Activated naive CD4-positive, alpha-beta T cell treated with anti-CD3 and anti-CD28 coated beads, Interleukin-2, amount 50 U/mL, for 24 hours (primary cell): ENCODE data around the gene BTRC.

Experiments used
- H3K27ac Mint-ChIP-seq: one replicate; pipeline ENCODE4 v1.8.0; 2021; ENCODE audit warnings: mild to moderate bottlenecking, mixed read lengths
- H3K27me3 Mint-ChIP-seq: one replicate; pipeline ENCODE4 v1.8.0; 2021; ENCODE audit warnings: mixed read lengths
- H3K36me3 Mint-ChIP-seq: one replicate; pipeline ENCODE4 v1.8.0; 2021; ENCODE audit warnings: mixed read lengths
- H3K4me1 Mint-ChIP-seq: one replicate; pipeline ENCODE4 v1.8.0; 2021; ENCODE audit warnings: mixed read lengths
- H3K4me3 Mint-ChIP-seq: one replicate; pipeline ENCODE4 v1.8.0; 2021; ENCODE audit warnings: mild to moderate bottlenecking, mixed read lengths
- H3K9me3 Mint-ChIP-seq: one replicate; pipeline ENCODE4 v1.8.0; 2021; ENCODE audit warnings: mixed read lengths

BTRC gene

DNA sequence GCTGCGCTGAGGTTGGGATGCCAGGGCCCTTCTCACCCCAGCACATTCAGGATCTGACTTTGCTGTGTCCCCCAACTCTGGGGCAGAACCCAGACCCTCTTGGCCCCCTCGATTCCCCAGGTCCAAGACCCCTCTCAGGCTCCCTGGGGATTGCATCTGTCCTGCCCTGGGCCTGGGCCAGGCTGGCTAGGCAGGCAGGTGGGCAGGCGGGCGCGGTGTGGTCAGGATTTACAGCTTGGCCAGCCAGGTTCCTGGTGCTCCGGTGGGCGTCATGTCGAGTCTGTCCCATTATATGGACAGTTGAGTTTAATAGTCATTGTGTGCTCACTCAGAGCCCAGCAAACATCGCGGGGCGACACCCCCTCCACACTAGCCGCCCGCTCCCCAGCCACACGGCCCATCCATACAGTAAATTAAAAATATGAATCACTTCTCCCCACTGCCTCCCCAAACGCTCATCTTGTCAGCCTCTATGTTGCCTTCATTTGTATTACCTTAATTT lies 210.6 kb downstream of the BTRC start:
- no peaks in the 10 kb centered on the region for H3K9me3 Mint-ChIP-seq
- peaks cover 39% of the 10 kb centered on the region for H3K27me3 Mint-ChIP-seq
- peaks cover 9% of the 10 kb centered on the region for H3K4me1 Mint-ChIP-seq

DNA sequence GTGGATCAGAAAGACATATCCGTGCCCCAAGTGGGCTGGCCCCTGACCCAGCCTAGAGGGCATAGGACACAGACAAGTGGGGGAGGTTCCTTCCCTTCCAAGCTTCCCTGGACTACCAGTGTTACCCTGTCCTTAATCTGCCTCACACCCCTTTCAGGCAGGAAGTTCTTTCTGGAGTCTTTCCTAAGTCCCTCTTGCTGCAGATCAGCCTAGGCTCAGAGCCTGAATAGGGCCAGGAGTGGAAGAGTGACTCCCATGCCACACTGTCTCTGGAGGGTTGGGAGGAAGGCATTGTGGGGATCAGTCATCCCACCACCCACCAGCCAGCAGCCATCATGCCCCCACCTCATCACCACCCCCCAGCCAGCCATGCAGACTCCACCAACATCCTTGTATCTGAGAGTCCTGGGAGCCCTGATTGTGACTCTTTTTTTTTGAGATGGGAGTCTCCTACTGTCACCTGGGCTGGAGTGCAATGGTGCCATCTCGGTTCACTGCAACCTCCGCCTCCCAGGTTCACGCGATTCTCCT lies 211.5 kb downstream of the BTRC start:
- peaks cover 6% of the 10 kb centered on the region for H3K4me1 Mint-ChIP-seq
- peaks cover 41% of the 10 kb centered on the region for H3K27me3 Mint-ChIP-seq
- no peaks in the 10 kb centered on the region for H3K9me3 Mint-ChIP-seq
- H3K36me3 Mint-ChIP-seq, result peaks cover 2% of the 10 kb centered on the region
- H3K4me3 Mint-ChIP-seq, result no peak overlapping the region
- H3K27ac Mint-ChIP-seq, result no peak overlapping the region

More for the DNA sequence above, 210.6 kb downstream of the BTRC start:
- H3K4me3 Mint-ChIP-seq, result no peak overlapping the region
- H3K27ac Mint-ChIP-seq, result no peak overlapping the region
- H3K36me3 Mint-ChIP-seq, result peaks cover 2% of the 10 kb centered on the region

DNA sequence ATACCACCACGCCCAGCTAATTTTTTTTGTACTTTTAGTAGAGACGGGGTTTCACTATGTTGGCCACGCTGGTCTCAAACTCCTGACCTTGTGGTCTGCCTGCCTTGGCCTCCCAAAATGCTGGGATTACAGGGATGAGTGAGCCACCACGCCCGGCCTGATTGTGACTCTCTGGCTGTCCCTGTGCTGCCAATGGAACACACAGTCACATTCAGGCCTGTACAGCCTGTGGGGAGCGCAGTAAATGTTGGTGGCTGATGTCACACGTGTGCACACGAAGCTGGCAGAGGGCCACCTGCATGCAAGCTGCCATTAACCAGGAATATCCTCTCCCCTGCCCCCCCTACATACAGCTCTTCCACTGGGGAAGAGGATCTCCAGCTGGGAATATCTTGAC lies 212.0 kb downstream of the BTRC start:
- Mint-ChIP-seq H3K4me1 (peaks cover 6% of the 10 kb centered on the region), H3K27me3 (peaks cover 41% of the 10 kb centered on the region), H3K27ac (no peak overlapping the region), H3K9me3 (no peaks in the 10 kb centered on the region), H3K4me3 (peak overlapping the region; percentile 6), H3K36me3 (peaks cover 2% of the 10 kb centered on the region)

- H3K27me3 Mint-ChIP-seq, result peaks cover 41% of the 10 kb centered on the region
- peak overlapping the region; percentile 6 for H3K4me3 Mint-ChIP-seq
- no peaks in the 10 kb centered on the region for H3K9me3 Mint-ChIP-seq
- H3K27ac Mint-ChIP-seq, result no peak overlapping the region
- peaks cover 6% of the 10 kb centered on the region for H3K4me1 Mint-ChIP-seq
- peaks cover 2% of the 10 kb centered on the region for H3K36me3 Mint-ChIP-seq
Measured at GRCh38 chr10:101566333-101567164, 212.6 kb downstream of the BTRC start.

- Mint-ChIP-seq H3K36me3 (peaks cover 2% of the 10 kb centered on the region), H3K4me1 (peaks cover 6% of the 10 kb centered on the region), H3K4me3 (no peak overlapping the region), H3K9me3 (no peaks in the 10 kb centered on the region), H3K27me3 (peaks cover 41% of the 10 kb centered on the region), H3K27ac (no peak overlapping the region)
Measured at GRCh38 chr10:101567165-101568006, 213.4 kb downstream of the BTRC start.

GRCh38 chr10:101568054-101568745 lies 214.2 kb downstream of the BTRC start:
- H3K4me3 Mint-ChIP-seq, result no peak overlapping the region
- no peak overlapping the region for H3K27ac Mint-ChIP-seq
- H3K9me3 Mint-ChIP-seq, result no peaks in the 10 kb centered on the region
- peaks cover 41% of the 10 kb centered on the region for H3K27me3 Mint-ChIP-seq
- peaks cover 2% of the 10 kb centered on the region for H3K36me3 Mint-ChIP-seq
- peaks cover 6% of the 10 kb centered on the region for H3K4me1 Mint-ChIP-seq

DNA sequence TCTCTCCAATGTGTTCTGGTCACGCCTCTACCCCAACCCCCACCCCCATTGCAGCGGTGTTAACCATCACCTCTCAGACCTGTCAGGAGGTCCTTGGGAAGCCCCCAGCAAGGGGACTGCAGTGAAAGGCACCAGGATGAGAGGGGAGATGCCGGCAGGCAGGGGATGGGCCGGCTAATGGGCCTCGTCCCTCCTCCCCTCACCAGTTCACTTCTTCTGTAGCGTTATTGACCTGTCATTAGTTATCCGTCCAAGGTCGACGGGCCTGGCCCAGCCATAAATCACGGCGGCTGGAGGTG lies 215.3 kb downstream of the BTRC start:
- peaks cover 36% of the 10 kb centered on the region for H3K27me3 Mint-ChIP-seq
- H3K4me3 Mint-ChIP-seq, result peak overlapping the region; percentile 7
- H3K36me3 Mint-ChIP-seq, result peaks cover 2% of the 10 kb centered on the region
- no peaks in the 10 kb centered on the region for H3K9me3 Mint-ChIP-seq
- H3K4me1 Mint-ChIP-seq, result peaks cover 6% of the 10 kb centered on the region
- H3K27ac Mint-ChIP-seq, result no peak overlapping the region

DNA sequence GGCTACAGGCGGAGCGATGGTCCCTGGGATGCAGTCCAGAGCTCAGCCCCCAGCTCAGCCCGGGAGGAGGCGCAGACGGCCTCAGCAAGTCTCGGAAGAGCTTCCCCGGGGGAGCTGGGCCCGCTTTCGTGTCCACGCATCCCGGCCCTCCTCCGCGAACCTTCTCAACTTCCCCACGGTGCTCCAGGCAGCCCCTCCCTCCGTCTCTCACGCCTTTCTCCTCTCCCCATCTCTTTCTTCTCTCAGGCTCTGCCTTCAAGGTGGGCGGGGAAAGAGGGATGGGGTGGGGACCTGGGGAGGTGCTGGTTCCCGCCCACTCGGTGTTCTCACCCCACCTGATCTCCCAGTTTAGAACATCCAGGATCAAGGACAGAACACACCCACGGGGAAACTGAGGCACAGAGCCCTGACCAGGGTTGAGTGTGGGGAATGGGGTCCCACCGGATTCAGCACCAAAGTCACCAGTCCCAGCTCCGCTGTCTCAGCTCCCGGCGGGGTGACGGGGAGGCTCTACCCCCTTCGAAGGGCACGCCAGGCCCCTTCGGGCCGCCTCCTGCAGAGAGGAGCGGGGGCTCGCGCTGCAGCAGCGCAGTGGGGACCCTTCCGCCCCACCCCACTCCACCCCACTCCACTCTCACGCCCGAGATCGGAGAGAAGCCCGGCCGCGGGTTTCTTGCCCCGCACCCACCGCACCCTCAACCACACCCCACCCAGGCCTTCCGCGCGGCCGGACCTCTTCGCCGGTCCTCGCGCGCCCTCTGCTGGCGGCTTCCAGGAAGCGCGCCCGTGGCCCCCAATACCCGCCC lies 215.9 kb downstream of the BTRC start:
- H3K4me3 Mint-ChIP-seq, result peak overlapping the region; percentile 69
- H3K9me3 Mint-ChIP-seq, result no peaks in the 10 kb centered on the region
- peaks cover 34% of the 10 kb centered on the region for H3K27me3 Mint-ChIP-seq
- no peak overlapping the region for H3K27ac Mint-ChIP-seq
- peaks cover 6% of the 10 kb centered on the region for H3K4me1 Mint-ChIP-seq
- peaks cover 2% of the 10 kb centered on the region for H3K36me3 Mint-ChIP-seq

DNA sequence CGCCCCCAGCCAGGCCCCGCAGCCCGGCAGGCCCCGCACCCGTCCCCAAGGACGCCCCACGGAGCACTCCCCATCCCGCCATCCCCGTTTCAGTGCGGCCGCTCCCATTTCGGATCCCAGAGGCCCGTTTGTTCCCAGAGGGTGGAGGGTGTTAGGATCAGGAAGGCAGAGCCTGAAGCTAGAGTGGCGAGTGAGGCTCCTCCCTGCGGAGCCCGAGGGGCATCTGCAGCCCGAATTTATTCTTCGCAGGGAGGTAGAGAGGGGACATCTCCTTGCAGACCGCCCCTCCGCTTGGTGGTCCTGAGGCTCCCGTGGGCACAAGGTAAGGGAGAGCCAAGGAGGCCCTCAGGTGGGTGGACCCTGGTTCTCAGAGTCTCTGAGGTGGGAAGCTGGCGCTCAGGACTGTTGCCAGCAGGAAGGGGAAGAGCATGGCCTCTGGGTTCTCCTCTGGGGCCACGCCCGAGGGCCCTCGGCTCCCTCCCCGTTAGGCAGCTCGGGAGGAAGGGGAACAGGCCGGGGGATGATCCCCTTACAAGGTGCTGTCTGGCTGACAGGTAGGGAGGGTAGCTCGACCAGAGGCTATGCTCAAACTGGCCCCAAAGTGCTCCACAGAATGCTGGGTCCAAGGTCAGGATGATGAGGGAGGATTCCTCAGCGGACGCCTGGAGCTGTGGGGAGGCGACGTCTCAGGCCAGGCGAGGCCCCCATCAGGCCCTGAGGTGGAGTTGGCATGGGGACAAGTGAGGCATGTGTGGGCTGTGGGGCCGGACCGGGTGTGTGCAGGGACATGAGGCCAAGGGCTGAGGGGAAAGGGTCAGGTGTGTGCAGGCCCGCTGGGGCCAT lies 216.7 kb downstream of the BTRC start:
- H3K4me1 Mint-ChIP-seq, result peaks cover 6% of the 10 kb centered on the region
- H3K27me3 Mint-ChIP-seq, result peaks cover 29% of the 10 kb centered on the region
- peak overlapping the region; percentile 47 for H3K4me3 Mint-ChIP-seq
- peaks cover 2% of the 10 kb centered on the region for H3K36me3 Mint-ChIP-seq
- no peak overlapping the region for H3K27ac Mint-ChIP-seq
- H3K9me3 Mint-ChIP-seq, result no peaks in the 10 kb centered on the region

GRCh38 chr10:101571271-101571925 lies 217.4 kb downstream of the BTRC start:
- Mint-ChIP-seq H3K36me3 (peaks cover 2% of the 10 kb centered on the region), H3K27me3 (peaks cover 23% of the 10 kb centered on the region), H3K9me3 (no peaks in the 10 kb centered on the region), H3K4me1 (peaks cover 6% of the 10 kb centered on the region), H3K27ac (no peak overlapping the region), H3K4me3 (peak overlapping the region; percentile 47)

DNA sequence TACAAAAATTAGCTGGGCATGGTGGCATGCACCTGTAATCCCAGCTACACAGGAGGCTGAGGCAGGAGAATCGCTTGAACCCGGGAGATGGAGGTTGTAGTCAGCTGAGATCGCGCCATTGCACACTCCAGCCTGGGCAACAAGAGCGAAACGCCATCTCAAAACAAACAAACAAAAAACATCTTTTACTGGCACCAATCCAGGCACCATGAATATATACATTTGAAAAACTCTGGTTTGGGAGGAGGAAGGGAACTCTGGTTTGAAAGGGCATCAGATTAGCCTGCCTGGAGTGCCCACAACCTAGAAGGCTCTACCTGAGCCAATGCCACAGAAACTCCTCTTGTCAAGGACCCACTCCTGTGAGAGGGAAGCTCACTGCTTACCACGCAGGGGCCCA lies 218.2 kb downstream of the BTRC start:
- Mint-ChIP-seq H3K36me3 (peaks cover 2% of the 10 kb centered on the region), H3K27ac (no peak overlapping the region), H3K27me3 (peaks cover 19% of the 10 kb centered on the region), H3K4me1 (peaks cover 2% of the 10 kb centered on the region), H3K9me3 (no peaks in the 10 kb centered on the region), H3K4me3 (no peak overlapping the region)

- Mint-ChIP-seq H3K4me1 (no peaks in the 10 kb centered on the region), H3K4me3 (no peak overlapping the region), H3K27me3 (peaks cover 13% of the 10 kb centered on the region), H3K9me3 (no peaks in the 10 kb centered on the region), H3K36me3 (no peaks in the 10 kb centered on the region), H3K27ac (no peak overlapping the region)
Measured at GRCh38 chr10:101572785-101573184, 218.8 kb downstream of the BTRC start.

DNA sequence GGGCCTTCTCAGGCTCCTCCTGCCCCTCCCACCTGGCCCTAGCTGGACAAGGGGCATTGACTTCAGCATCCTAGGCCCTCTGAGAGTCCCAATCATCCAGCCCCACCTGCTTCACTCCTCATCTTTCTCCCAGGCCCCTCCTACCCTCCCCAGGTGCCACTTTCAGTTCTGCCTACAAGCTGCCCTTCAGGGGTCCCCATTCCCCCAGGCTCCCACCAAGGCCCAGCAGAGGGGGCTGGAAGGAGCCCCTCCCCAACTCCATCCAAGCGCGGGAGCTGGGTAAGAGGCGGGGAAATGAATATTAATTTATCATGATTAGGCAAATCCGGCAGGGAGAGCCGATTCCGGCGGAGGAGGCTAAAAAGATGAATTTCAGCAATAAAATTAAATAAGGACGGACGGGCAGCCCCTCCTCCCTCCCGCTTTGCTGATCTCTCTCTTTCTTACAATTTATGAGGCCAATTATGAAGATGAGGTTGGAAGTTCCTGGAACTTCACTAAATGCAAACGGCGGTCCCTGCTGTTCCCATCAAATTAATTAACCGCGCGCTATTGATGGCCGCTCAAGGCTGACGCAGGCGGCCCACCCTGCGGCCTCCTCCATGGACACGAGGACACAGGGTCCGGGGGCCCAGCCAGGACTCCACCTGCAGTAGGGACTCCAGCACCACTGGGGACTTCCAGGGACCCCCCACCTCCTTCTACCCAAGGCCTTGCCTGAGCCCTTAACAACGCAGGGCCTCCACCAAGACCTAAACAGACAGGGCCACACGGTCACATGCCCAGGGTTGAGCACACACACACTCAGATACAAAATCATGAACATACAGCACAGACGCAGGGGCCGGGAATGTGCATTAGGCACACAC lies 220.2 kb downstream of the BTRC start:
- no peak overlapping the region for H3K4me3 Mint-ChIP-seq
- no peaks in the 10 kb centered on the region for H3K36me3 Mint-ChIP-seq
- peaks cover 2% of the 10 kb centered on the region for H3K27me3 Mint-ChIP-seq
- no peaks in the 10 kb centered on the region for H3K9me3 Mint-ChIP-seq
- no peak overlapping the region for H3K27ac Mint-ChIP-seq
- H3K4me1 Mint-ChIP-seq, result no peaks in the 10 kb centered on the region
